Renal cortex interstitium (tissue), 11 donors: ENCODE data around the gene SCCPDH. TPM values are rescaled to one million over a fixed set of nuclear protein-coding genes. Genes with fewer than 3 reads are reported as not detected.
"Not testable (repeated sequence)": the region's sequence is repeated elsewhere in the genome, so short reads cannot be mapped to it uniquely, and the experiment has no call there.

Experiments
- DNase-seq, 11 donors: peaks; one replicate each; pipeline ENCODE4 v3.0.0-alpha.2; 2013; ENCODE audit warnings: low read depth in 9 of 11, low spot score in 4 of 11; ENCODE audit errors: extremely low read depth in 1 of 11
- polyA plus RNA-seq, 3 donors: library from polyadenylated mRNA; unstranded; fragments of 120-200 nt; gene quantifications; one replicate each; pipeline ENCODE4 v1.2.1, GENCODE V29; 2013; ENCODE audit not compliant: insufficient read length in 3 of 3

SCCPDH gene
- polyA plus RNA-seq, 3 donors = 51.5 to 60.9 (median 53.2) TPM

DNA sequence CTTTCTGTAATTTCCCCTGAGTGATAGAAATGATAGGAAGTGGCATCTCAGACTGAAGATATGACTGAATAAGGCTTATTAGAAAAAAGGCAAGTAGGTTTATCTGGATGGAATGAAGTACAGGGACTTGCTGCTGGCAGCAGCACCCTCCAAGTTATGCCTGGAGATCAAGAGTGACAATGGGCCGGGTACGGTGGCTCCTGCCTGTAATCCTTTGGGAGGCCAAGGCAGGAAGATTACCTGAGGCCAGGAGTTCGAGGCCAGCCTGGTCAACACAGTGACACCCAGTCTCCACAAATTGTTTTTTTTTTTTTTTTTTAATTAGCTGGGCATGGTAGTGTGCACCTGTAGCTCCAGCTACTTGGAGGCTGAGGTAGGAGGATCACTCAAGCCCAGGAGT lies 87.8 kb downstream of the SCCPDH start:
- DNase-seq = no peak

DNA sequence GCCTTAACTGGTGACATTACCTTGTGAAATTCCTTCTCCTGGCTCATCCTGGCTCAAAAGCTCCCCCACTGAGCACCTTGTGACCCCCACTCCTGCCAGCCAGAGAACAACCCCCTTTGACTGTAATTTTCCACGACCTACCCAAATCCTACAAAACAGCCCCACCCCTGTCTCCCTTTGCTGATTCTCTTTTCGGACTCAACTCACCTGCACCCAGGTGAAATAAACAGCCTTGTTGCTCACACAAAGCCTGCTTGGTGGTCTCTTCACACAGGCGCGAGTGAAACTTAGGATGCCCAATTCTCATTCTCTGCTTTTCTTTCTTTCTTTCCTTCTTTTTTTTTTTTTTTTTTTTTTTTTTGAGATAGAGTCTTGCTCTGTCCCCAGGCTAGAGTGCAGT lies 89.1 kb downstream of the SCCPDH start:
- not testable (repeated sequence) for DNase-seq

DNA sequence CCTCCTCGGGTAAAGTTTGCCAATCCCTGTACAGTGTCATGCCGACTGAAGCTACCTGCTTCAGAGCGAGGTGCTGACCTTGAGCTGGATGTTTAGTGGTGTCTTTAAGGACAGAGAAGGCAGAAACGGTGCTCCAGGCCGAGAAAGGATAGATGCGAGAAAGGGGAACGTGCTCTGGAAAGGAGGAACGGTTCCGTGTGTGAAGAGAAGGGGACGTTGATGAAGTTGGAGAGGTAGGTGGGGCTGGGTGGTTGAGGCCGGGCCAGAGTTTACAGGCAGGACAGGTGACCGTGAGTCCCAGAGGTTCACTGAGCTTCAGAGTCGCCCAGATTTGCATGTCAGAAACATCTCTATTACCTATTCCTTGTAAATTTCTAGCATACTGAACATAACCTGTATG lies 90.7 kb downstream of the SCCPDH start:
- no peak for DNase-seq

- DNase-seq = no peak
Observed at GRCh38 chr1:246815693-246816270, 91.6 kb downstream of the SCCPDH start.

Other genes starting within 250 kb of the SCCPDH start
- gene SMYD3, start 217.1 kb upstream of the SCCPDH start, polyA plus RNA-seq = 10 to 100 TPM; 25.0 to 28.7 (median 28.5) TPM
- 10 to 100 TPM; 16.9 to 23.6 (median 19.0) TPM for gene TFB2M, start 158.1 kb upstream of the SCCPDH start, polyA plus RNA-seq
- 10 to 100 TPM; 19.0 to 23.0 (median 21.1) TPM for gene CNST, start 158.0 kb upstream of the SCCPDH start, polyA plus RNA-seq
- 10 to 100 TPM; 52.4 to 63.4 (median 53.3) TPM for gene AHCTF1, start 207.5 kb downstream of the SCCPDH start, polyA plus RNA-seq